AG09309 (cell line): ENCODE data around the gene MCF2L2.
"Not testable (repeated sequence)": the region's sequence is repeated elsewhere in the genome, so short reads cannot be mapped to it uniquely, and the experiment has no call there.

Source experiments
- DNase-seq: peaks from one replicate; pipeline ENCODE4 v3.0.0-alpha.2; 2010; ENCODE audit warnings: low read depth
- H3K4me3 ChIP-seq: 2 replicates; pipeline ENCODE4 v1.5.1; 2011; ENCODE audit warnings: mild to moderate bottlenecking, low read depth, low read length, moderate library complexity; ENCODE audit not compliant: control insufficient read depth
- TF ChIP-seq, protein P1 (sequence below): IDR thresholded peaks from 2 replicates; pipeline ENCODE4 v1.5.1; 2011; ENCODE audit warnings: mild to moderate bottlenecking, low read depth, low read length, inconsistent platforms; ENCODE audit not compliant: insufficient read depth, control insufficient read depth; ENCODE audit errors: missing control alignments

MCF2L2 gene

DNA sequence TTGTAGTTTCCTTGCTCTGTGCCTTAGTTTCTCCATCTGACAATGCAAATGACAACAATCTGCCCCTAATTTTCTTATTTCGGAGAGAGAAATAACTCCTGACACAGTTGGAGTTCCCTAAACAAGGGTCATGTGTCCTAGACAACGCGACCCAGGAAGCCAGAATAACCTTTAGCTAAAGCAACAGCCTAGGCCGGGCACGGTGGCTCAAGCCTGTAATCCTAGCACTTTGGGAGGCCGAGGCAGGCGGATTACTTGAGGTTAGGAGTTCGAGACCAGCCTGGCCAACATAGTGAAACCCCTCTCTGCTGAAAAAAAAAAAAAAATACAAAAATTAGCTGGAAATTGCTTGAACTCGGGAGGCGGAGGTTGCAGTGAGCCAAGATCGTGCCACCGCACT is 49.9 kb downstream of the MCF2L2 start:
- DNase-seq = no peak
- TF ChIP-seq, protein P1, sequence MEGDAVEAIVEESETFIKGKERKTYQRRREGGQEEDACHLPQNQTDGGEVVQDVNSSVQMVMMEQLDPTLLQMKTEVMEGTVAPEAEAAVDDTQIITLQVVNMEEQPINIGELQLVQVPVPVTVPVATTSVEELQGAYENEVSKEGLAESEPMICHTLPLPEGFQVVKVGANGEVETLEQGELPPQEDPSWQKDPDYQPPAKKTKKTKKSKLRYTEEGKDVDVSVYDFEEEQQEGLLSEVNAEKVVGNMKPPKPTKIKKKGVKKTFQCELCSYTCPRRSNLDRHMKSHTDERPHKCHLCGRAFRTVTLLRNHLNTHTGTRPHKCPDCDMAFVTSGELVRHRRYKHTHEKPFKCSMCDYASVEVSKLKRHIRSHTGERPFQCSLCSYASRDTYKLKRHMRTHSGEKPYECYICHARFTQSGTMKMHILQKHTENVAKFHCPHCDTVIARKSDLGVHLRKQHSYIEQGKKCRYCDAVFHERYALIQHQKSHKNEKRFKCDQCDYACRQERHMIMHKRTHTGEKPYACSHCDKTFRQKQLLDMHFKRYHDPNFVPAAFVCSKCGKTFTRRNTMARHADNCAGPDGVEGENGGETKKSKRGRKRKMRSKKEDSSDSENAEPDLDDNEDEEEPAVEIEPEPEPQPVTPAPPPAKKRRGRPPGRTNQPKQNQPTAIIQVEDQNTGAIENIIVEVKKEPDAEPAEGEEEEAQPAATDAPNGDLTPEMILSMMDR = no peak
- no peak overlapping the region for H3K4me3 ChIP-seq

GRCh38 chr3:183378008-183378407 is 50.4 kb downstream of the MCF2L2 start:
- TF ChIP-seq, protein P1 = no peak
- no peak overlapping the region for H3K4me3 ChIP-seq
- DNase-seq = no peak

DNA sequence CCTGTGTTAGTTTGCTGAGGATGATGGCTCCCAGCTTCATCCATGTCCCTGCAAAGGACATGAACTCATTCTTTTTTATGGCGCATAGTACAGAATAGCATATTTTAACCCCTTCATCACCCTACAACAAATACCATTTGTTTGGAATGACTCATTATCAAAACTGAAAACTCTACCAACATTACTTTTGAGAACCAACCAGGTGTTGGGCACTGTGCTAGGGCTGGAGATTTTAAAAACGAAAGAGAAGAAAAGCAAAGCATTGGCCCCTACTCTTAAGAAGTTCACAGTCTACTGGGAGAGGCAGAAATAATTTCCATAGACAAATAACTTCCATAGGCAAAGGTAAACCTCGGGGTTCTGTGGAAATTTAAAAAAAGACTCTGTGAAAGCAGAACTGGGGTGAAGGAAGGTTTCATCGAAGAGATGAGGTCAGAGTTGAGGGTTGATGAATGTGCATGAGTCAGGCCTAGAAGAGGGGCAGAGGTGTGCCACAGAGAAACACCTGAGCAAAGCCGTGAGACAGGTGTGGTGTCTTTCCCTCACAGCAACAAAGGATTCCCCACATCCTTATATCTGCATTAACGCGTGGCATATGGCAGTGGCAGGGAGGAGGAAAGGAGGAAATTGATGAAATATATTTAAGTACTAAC is 51.0 kb downstream of the MCF2L2 start:
- DNase-seq = no peak
- TF ChIP-seq, protein P1 = no peak
- H3K4me3 ChIP-seq = no peak overlapping the region

DNA sequence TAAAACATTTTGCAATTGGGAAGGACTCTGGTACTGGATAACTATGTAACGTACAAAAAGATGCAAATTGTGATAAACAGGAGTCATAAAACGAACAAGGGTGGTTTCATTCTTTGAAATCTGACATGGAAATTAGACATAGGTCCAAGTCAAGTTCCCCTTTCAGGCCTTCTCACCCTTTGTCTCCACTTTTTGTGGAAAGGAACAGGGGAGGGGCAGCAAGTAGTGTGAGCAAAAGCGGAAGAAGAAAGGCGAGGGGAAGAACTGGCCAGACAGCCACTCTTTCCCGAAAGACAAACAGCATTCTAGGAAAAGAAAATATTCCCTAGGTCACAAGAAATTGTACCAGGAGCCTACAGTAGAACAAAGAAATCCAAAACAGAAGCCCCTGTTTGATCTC is 52.6 kb downstream of the MCF2L2 start:
- no peak overlapping the region for H3K4me3 ChIP-seq
- DNase-seq = no peak
- TF ChIP-seq, protein P1 = no peak

DNA sequence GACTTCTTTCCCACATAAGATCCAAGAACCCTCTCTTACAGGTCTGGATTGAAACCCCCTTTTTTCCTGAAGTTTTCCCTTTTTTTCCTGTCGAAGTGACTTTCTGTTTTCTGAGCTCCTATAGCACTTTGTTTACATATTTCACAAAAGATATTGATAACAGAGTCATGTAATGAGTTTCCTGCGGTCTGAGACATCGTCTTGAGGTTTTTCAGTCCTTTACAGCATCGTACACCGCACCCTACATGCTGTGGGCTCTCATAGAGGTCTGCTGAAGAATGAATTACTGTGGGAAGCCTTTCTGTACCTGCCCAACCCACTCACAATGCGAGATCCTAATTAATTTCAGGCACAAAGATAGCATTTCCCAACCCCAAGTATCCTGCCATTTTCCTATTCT is 53.1 kb downstream of the MCF2L2 start:
- H3K4me3 ChIP-seq = no peak overlapping the region
- TF ChIP-seq, protein P1 = no peak
- DNase-seq = no peak

GRCh38 chr3:183372911-183373310 is 55.5 kb downstream of the MCF2L2 start:
- no peak overlapping the region for H3K4me3 ChIP-seq
- TF ChIP-seq, protein P1 = no peak
- no peak for DNase-seq

GRCh38 chr3:183371600-183371968 is 56.8 kb downstream of the MCF2L2 start:
- not testable (repeated sequence) for DNase-seq, H3K4me3 ChIP-seq
